HL-60/S4 treated with phorbol 12-myristate 13-acetate at 8.2 ng/mL for 4 days and 3 days (cell line): ENCODE measurements around the gene NKD2.

Source experiments
- in situ Hi-C: fragments of 300-500 bp; cut with MboI; formaldehyde crosslinking; loops from 2 replicates; pipeline ENCODE4 v1.15.0; 2022; ENCODE audit warnings: low sequenced_read_pairs

Gene NKD2

GRCh38 chr5:1083823-1084605 is 75.4 kb downstream of the NKD2 start:
- in situ Hi-C loops: no loop called here

GRCh38 chr5:1085391-1085790 is 76.8 kb downstream of the NKD2 start:
- in situ Hi-C loops: no loop called here

GRCh38 chr5:1086137-1086536 is 77.5 kb downstream of the NKD2 start:
- in situ Hi-C loops: no loop called here

- in situ Hi-C loops: no loop called here
Observed at GRCh38 chr5:1086871-1087270, 78.3 kb downstream of the NKD2 start.

GRCh38 chr5:1087428-1087827 is 78.8 kb downstream of the NKD2 start:
- in situ Hi-C loops: no loop called here

- in situ Hi-C loops: no loop called here
Observed at GRCh38 chr5:1088031-1088430, 79.4 kb downstream of the NKD2 start.
